ENCODE results near the gene SMG6. TPM values are rescaled to one million over a fixed set of nuclear protein-coding genes. Genes with fewer than 3 reads are reported as not detected.
A peak's percentile ranks its signal among the peaks of the same experiment; 100 is the strongest.

Gene SMG6
- total and polyA plus RNA-seq, 7 experiments from 2014 or later = 8.6 to 65.3 (median 52.7) TPM

DNA sequence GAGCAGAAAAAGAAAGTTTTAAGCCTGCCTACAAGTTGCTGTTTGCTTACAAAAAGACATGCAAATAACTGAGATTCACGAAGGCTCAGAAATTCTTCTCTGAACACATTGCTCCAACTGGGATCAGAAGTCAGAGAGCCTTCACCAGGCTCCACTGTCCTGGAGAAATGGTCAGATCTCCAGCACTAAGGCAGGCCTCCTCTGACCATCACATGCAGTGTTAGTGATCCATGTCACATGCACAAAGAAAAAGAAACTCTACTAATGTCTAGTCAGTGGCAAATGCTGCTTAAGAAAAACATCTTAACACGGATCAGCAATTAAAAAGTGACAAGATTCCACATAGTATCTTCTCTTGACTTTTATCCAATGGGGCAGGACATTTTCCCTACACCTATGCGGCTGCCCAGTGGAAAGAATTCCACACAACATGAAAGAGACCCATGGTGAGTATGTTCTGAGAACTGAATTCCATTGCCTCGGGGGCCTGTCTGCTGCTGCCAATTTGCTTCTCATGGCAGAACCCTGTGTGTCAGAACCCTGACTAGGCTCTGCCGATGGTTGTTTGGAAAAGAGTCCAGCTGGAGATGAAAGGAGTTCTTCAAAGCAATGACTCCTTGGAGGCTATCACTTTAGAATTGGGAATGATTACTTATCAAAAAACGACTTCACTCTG lies 152.1 kb downstream of the SMG6 start:
- ChIA-PET POLR2A (interaction anchor here (0.7 kb wide), 1 partner anchor 52 kb away, joined by 3 read pairs; no protein-coding TSS in a partner anchor), CTCF (no interaction called here)
- Histone ChIP-seq H3K9me3 (ENCODE audit: control insufficient read depth in 2 of 3, low read length in 3 of 3) (no peaks in the 10 kb centered on the region), H3K36me3 (ENCODE audit: control insufficient read depth in 2 of 3, insufficient read depth in 3 of 3, low read length in 3 of 3) (peaks cover 0 to 58% (median 0%) of the 10 kb centered on the region in 3 experiments), H3K4me1 (ENCODE audit: control insufficient read depth in 2 of 2, insufficient read depth in 2 of 2, low read length in 2 of 2) (no peaks in the 10 kb centered on the region), H3K27me3 (ENCODE audit: control insufficient read depth in 2 of 2, insufficient read depth in 2 of 2, low read length in 2 of 2) (no peaks in the 10 kb centered on the region), H3K27ac (ENCODE audit: low read depth, low read length) (no peak overlapping the region), H3K4me3 (ENCODE audit: low read length) (no peak overlapping the region)
- Mint-ChIP-seq H3K9me3 (no peaks in the 10 kb centered on the region), H3K27ac (peak overlapping the region in 2 of 9 donors; percentile 25 to 38), H3K36me3 (peaks cover 0 to 42% (median 26%) of the 10 kb centered on the region in 5 donors), H3K27me3 (no peaks in the 10 kb centered on the region), H3K4me3 (peak overlapping the region in 1 of 10 donors; percentile 65), H3K4me1 (peaks cover 0 to 17% (median 6%) of the 10 kb centered on the region in 7 donors)
- no peak for ATAC-seq
- no peak for DNase-seq
- intact Hi-C loops (cut with micrococcal nuclease) = no loop called here

DNA sequence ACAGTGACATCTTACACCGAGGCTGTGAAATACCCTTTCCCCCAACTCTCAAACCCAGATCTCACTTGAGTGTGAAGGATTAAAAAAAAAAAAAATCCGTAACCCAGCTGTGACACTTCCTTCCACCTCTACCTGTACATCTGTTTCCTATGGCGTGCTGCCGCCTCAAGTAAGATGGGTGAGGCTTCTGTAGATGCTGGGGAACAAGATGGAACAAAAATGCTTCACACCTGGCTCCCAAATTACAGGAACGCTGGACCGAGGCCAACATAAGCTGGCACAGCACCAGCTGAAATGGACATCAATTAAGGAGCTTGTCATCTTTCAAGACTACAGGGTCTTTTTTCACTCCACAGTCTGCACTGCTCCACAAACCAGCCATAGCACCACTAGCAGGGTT lies 152.8 kb downstream of the SMG6 start:
- Histone ChIP-seq H3K4me1 (ENCODE audit: control insufficient read depth in 2 of 2, insufficient read depth in 2 of 2, low read length in 2 of 2) (peaks cover 0 to 4% of the 10 kb centered on the region in 2 donors), H3K27me3 (ENCODE audit: control insufficient read depth in 2 of 2, insufficient read depth in 2 of 2, low read length in 2 of 2) (no peaks in the 10 kb centered on the region), H3K4me3 (ENCODE audit: low read length) (no peak overlapping the region), H3K27ac (ENCODE audit: low read depth, low read length) (no peak overlapping the region), H3K9me3 (ENCODE audit: control insufficient read depth in 2 of 3, low read length in 3 of 3) (no peaks in the 10 kb centered on the region), H3K36me3 (ENCODE audit: control insufficient read depth in 2 of 3, insufficient read depth in 3 of 3, low read length in 3 of 3) (peaks cover 0 to 58% (median 0%) of the 10 kb centered on the region in 3 experiments)
- Mint-ChIP-seq H3K4me1 (peaks cover 0 to 22% (median 11%) of the 10 kb centered on the region in 7 donors), H3K27me3 (no peaks in the 10 kb centered on the region), H3K36me3 (peaks cover 0 to 46% (median 26%) of the 10 kb centered on the region in 5 donors), H3K27ac (peak overlapping the region in 5 of 9 donors; percentile 2 to 48 (median 25)), H3K9me3 (no peaks in the 10 kb centered on the region), H3K4me3 (no peak overlapping the region)
- CTCF ChIA-PET = no interaction called here
- ATAC-seq = no peak
- DNase-seq = no peak
- intact Hi-C loops (cut with micrococcal nuclease) = no loop called here
- POLR2A ChIA-PET = no interaction called here

DNA sequence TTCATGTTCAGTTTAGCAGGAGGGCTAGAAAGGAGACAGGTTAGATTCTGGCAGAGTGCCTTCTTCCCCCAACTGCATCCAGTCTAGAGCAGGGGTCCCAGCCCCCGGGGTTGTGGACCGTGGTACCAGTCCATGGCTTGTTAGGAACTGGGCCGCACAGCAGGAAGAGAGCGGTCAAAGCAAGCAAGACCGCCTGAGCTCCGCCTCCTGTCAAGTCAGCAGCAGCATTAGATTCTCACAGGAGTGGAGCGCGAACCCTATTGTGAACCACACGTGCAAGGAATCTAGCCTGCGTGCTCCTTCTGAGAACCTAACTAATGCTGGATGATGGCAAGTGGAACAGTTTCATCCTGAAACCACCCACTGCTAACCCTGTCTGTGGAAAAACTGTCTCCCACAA lies 153.7 kb downstream of the SMG6 start:
- POLR2A ChIA-PET = no interaction called here
- H3K4me1 Mint-ChIP-seq = peaks cover 0 to 16% (median 5%) of the 10 kb centered on the region in 7 donors

DNA sequence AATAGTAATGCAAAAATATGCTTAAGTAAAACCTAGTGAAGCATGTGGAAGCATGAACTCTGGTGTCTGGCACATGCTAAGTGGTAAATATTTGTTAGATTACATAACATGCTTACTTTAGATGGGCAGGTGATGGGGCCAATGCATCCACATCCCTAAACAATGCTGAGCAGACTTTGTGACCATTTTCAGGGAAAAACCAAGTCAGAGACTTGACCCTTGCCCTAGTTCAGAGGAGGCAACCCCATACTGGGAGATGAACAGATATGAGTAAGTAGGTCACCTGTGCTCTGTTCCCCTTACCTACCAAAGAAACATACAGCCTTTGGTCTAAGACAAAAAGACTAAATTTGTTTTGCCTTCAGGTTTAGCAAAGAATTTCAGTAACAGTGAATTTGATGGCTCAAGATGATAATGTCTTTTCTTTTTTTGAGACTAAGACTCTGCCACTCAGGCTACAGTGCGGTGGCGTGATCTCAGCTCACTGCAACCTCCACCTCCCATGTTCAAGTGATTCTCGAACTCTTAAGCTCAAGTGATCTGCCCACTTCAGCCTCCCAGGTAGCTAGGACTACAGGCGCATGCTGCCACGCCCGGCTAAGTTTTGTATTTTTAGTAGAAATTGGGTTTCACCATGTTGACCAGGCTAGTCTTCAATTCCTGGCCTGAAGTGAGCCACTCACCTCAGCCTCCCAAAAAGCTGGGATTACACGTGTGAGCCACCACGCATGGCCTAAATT lies 157.3 kb downstream of the SMG6 start:
- Mint-ChIP-seq H3K4me3 (no peak overlapping the region), H3K4me1 (peaks cover 0 to 14% (median 3%) of the 10 kb centered on the region in 7 donors), H3K9me3 (no peaks in the 10 kb centered on the region), H3K36me3 (peaks cover 0 to 26% (median 13%) of the 10 kb centered on the region in 5 donors), H3K27ac (peak overlapping the region in 2 of 9 donors; percentile 25 to 66), H3K27me3 (no peaks in the 10 kb centered on the region)
- no peak for DNase-seq
- peaks cover 0 to 4% of the 10 kb centered on the region in 2 donors for H3K4me1 ChIP-seq (ENCODE audit: control insufficient read depth in 2 of 2, insufficient read depth in 2 of 2, low read length in 2 of 2)
- intact Hi-C loops (cut with micrococcal nuclease) = no loop called here
- no peak overlapping the region for H3K4me3 ChIP-seq (ENCODE audit: low read length)
- no peak for ATAC-seq
- H3K36me3 ChIP-seq (ENCODE audit: control insufficient read depth in 2 of 3, insufficient read depth in 3 of 3, low read length in 3 of 3) = peaks cover 0 to 30% (median 0%) of the 10 kb centered on the region in 3 experiments
- H3K9me3 ChIP-seq (ENCODE audit: control insufficient read depth in 2 of 3, low read length in 3 of 3) = no peaks in the 10 kb centered on the region
- H3K27ac ChIP-seq (ENCODE audit: low read depth, low read length) = no peak overlapping the region
- H3K27me3 ChIP-seq (ENCODE audit: control insufficient read depth in 2 of 2, insufficient read depth in 2 of 2, low read length in 2 of 2) = no peaks in the 10 kb centered on the region
- ChIA-PET CTCF (no interaction called here), POLR2A (no interaction called here)

More for the DNA sequence above, 153.7 kb downstream of the SMG6 start:
- no peak overlapping the region for H3K27ac ChIP-seq (ENCODE audit: low read depth, low read length)
- peaks cover 0 to 52% (median 0%) of the 10 kb centered on the region in 3 experiments for H3K36me3 ChIP-seq (ENCODE audit: control insufficient read depth in 2 of 3, insufficient read depth in 3 of 3, low read length in 3 of 3)
- H3K4me3 Mint-ChIP-seq = no peak overlapping the region
- CTCF ChIA-PET = no interaction called here
- H3K27me3 ChIP-seq (ENCODE audit: control insufficient read depth in 2 of 2, insufficient read depth in 2 of 2, low read length in 2 of 2) = no peaks in the 10 kb centered on the region
- H3K9me3 Mint-ChIP-seq = no peaks in the 10 kb centered on the region
- no peak for DNase-seq
- H3K36me3 Mint-ChIP-seq = peaks cover 0 to 40% (median 20%) of the 10 kb centered on the region in 5 donors
- no peak for ATAC-seq
- no peaks in the 10 kb centered on the region for H3K27me3 Mint-ChIP-seq
- H3K4me1 ChIP-seq (ENCODE audit: control insufficient read depth in 2 of 2, insufficient read depth in 2 of 2, low read length in 2 of 2) = peaks cover 0 to 4% of the 10 kb centered on the region in 2 donors
- intact Hi-C loops (cut with micrococcal nuclease) = no loop called here
- H3K9me3 ChIP-seq (ENCODE audit: control insufficient read depth in 2 of 3, low read length in 3 of 3) = no peaks in the 10 kb centered on the region
- no peak overlapping the region for H3K4me3 ChIP-seq (ENCODE audit: low read length)
- H3K27ac Mint-ChIP-seq = no peak overlapping the region

DNA sequence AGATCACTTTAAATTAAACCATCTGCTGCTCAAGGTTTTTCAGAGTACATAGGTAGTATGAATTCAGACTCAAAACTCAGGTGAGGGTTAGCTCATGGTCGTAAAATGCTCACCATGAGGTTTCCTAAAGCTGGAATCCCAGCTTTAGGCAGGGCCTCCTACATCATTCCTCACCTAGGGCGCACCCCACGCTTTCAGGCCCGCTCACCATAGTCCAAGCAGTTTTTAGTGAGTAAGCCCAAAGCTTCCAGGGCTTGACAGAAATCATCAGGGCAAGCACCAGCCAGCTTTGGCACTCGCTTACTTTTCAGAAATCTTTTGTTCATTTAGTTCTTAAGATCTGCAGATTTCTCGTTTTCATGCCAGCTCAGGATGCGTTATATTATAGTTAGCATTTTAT lies 158.9 kb downstream of the SMG6 start:
- no peak overlapping the region for H3K4me3 Mint-ChIP-seq
- POLR2A ChIA-PET = interaction anchor here (0.7 kb wide), 1 partner anchor 24 kb away, joined by 3 read pairs; no protein-coding TSS in a partner anchor
- Histone ChIP-seq H3K27me3 (ENCODE audit: control insufficient read depth in 2 of 2, insufficient read depth in 2 of 2, low read length in 2 of 2) (no peaks in the 10 kb centered on the region), H3K4me1 (ENCODE audit: control insufficient read depth in 2 of 2, insufficient read depth in 2 of 2, low read length in 2 of 2) (peaks cover 0 to 4% of the 10 kb centered on the region in 2 donors), H3K4me3 (ENCODE audit: low read length) (no peak overlapping the region), H3K27ac (ENCODE audit: low read depth, low read length) (no peak overlapping the region), H3K36me3 (ENCODE audit: control insufficient read depth in 2 of 3, insufficient read depth in 3 of 3, low read length in 3 of 3) (peaks cover 0 to 14% (median 0%) of the 10 kb centered on the region in 3 experiments), H3K9me3 (ENCODE audit: control insufficient read depth in 2 of 3, low read length in 3 of 3) (no peaks in the 10 kb centered on the region)
- CTCF ChIA-PET = interaction anchor here (0.7 kb wide), 1 partner anchor 78 kb away, joined by 4 read pairs; no protein-coding TSS in a partner anchor
- ATAC-seq = no peak
- peaks cover 0 to 26% (median 13%) of the 10 kb centered on the region in 5 donors for H3K36me3 Mint-ChIP-seq
- H3K9me3 Mint-ChIP-seq = no peaks in the 10 kb centered on the region
- H3K27ac Mint-ChIP-seq = peak overlapping the region in 1 of 9 donors; percentile 52
- DNase-seq = no peak
- no peaks in the 10 kb centered on the region for H3K27me3 Mint-ChIP-seq
- peaks cover 0 to 12% (median 3%) of the 10 kb centered on the region in 7 donors for H3K4me1 Mint-ChIP-seq
- intact Hi-C loops (cut with micrococcal nuclease) = no loop called here

DNA sequence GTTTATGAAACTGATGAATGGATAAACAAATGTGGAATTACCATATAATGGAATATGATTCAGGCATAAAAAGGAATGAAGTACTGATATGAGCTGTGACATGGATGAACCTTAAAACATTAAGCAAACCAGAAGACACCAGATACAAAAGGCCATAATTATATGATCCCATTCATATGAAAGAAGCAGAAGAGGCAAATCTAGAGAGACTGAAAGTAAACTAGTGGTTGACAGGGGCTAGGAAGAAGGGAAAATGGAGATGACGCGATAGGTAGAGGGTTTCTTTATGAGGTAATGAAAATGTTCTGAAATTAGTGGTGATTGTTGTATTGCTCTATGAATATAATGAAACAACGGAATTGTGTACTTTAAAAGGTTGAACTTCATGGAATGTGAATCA lies 160.3 kb downstream of the SMG6 start:
- peaks cover 0 to 18% (median 9%) of the 10 kb centered on the region in 5 donors for H3K36me3 Mint-ChIP-seq
- no peaks in the 10 kb centered on the region for H3K9me3 Mint-ChIP-seq
- ChIA-PET CTCF (no interaction called here), POLR2A (no interaction called here)
- H3K27me3 Mint-ChIP-seq = no peaks in the 10 kb centered on the region
- intact Hi-C loops (cut with micrococcal nuclease) = no loop called here
- peak overlapping the region in 1 of 9 donors; percentile 12 for H3K27ac Mint-ChIP-seq
- H3K4me1 ChIP-seq (ENCODE audit: control insufficient read depth in 2 of 2, insufficient read depth in 2 of 2, low read length in 2 of 2) = peaks cover 0 to 9% of the 10 kb centered on the region in 2 donors
- ATAC-seq (no peak), DNase-seq (no peak)
- no peak overlapping the region for H3K4me3 Mint-ChIP-seq
- H3K4me3 ChIP-seq (ENCODE audit: low read length) = no peak overlapping the region
- H3K27ac ChIP-seq (ENCODE audit: low read depth, low read length) = no peak overlapping the region
- H3K27me3 ChIP-seq (ENCODE audit: control insufficient read depth in 2 of 2, insufficient read depth in 2 of 2, low read length in 2 of 2) = no peaks in the 10 kb centered on the region
- H3K4me1 Mint-ChIP-seq = peaks cover 7 to 17% (median 11%) of the 10 kb centered on the region in 7 donors
- peaks cover 0 to 7% (median 0%) of the 10 kb centered on the region in 3 experiments for H3K36me3 ChIP-seq (ENCODE audit: control insufficient read depth in 2 of 3, insufficient read depth in 3 of 3, low read length in 3 of 3)
- no peaks in the 10 kb centered on the region for H3K9me3 ChIP-seq (ENCODE audit: control insufficient read depth in 2 of 3, low read length in 3 of 3)
